Islet precursor cell (in vitro differentiated cells): ENCODE data around the gene TRAIP.

Source experiments
- DNase-seq: peaks from one replicate; pipeline ENCODE4 v3.0.0-alpha.2; 2018

Gene TRAIP

DNA sequence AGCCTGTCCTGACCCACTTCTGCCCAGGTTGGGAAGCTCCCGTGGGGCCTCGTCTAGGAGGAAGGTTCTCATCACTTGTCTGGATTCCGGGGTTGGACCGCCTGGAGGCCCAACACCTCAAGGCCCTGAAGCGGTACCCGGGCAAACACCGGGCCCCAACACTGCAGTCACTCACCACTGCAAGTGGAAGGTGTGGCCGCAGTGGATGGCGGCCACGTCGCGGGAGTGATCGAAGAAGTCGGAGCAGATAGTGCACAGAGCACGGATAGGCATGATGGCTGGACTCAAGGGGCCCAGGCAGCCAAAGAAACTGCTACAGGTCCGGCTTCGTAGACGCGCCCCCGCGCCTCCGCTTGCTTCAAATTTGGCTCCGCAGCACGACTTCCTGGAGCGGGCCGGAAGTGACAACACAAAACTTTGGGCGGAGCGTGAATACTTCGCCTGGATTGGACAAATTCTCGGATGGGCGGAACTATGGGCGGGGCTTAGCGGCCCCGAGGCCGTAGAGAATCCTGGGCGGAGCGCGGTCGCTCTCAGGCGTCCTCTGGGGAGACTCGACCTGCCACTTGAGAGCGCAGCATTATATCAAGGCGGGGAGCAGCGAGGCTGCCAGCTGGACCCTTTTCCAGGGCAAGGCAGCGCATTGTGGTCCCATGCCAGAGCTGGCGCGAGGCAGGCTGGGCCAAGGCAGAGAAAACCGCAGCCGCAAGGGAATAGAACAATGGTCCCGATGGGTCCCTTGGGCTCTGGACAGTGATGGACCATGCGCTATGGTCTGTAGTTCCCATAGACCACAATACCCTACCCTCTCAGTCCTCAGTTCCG lies at the start of gene TRAIP:
Gene TRAIP (minus strand): TSS at position 384 of the 825 bp plus-strand sequence. CDS start 111 bp downstream, at position 273.
- DNase-seq: peak; percentile 96

DNA sequence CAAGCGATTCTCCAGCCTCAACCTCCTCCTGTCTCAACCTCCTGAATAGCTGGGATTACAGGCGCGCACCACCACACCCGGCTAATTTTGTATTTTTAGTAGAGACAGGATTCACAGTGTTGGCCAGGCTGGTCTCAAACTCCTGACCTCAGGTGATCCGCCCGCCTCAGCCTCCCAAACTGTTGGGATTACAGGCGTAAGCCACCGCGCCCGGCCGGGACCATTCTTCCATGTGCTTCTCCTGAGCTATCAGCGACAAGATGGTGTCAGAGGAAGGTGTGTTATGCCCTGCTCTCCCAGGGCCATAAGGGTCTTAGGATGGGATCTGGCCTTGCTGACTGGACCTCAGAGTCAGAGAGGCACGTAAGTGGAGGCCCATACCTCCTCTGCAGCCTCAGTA lies 48.1 kb upstream of the TRAIP start:
- DNase-seq: peak; percentile 48

DNA sequence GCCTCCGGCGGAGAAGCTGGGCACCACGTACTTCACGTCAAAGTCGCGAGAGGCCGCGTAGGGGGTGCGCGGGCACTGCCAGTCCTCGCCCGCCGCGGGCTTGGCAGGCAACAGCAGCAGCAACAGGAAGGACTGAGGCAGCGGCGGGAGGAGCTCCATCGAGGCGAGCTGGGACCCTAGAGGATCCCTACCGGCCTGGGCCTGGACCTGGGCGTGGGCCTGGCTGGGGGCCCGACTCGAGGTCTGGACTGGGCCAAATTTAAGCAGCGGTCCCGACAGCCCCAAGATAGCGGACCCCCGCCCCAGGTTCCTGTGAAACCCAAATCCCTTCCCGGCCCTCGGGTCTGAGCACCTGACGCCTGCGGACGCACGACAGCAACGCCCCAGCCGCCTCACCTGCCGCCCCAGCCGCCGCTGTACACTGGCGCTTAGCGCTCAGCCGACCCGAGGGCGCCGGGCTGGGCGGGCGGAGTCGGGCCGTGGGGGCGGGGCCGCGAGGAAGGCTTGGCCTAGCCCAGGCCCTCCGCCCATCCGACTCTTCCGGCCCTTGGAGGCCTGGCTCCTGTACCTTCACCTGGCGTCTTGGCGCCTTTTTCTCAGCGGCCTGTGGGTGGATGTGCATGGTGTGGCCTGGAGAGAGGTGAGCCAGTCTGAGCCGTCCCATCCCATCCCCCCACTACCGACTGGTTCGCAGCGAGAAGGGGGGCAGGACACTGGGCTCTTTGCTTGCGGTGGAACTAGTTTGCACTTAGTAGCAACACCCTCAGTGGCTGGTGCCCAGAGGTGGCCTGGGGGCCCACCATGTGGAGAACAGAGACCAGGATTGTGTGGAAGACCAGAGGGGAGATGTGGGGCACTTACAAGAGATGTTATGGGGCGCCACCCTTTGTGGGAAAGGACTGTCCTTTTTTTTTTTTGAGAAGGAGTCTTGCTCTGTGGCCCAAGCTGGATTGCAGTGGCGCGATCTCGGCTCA lies 47.4 kb upstream of the TRAIP start, which contains the start of gene MST1R:
Gene MST1R (minus strand): TSS at position 423 of the 974 bp plus-strand sequence. CDS start 264 bp downstream, at position 159.
- DNase-seq: peak; percentile 93

DNA sequence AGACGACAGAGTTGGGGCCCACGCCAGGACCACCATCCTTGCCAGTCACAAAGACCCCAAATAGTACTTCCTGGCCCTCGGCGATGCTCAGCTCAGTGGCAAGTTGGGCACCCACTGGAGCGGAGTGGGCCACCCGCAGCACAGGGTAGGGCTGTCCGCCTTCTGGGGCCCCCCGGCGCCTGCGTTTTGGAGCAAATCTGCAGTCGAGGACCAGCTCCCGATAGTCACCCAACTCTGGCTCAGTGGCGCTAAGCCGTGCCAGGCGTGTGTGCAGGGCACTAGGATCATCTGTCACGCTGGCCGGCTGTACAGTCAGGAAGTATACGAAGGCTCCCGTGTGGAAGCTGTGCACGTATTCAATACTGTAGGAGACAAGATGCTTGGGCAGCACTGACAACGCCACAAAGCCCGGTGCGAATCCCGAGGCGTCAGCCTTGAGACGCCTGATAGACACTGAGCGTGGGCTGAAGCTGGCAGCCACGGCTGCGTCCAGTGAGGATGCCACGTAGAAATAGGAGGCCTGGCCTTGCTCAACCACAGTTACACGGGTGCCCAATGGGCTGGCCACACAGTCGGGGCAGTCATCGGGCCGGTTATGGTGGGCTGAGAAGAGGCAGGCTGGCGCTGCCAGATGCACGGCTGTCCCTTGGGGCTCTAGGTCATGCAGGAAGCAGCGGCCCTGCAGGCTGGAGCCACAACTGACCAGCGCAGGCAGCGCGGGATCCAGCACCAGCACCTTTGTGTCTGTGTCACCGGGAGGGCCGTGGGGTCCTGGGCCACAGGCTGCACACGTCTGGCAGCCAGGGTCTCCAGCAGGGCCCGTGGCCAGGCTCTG lies 46.4 kb upstream of the TRAIP start:
- DNase-seq: peak; percentile 50

DNA sequence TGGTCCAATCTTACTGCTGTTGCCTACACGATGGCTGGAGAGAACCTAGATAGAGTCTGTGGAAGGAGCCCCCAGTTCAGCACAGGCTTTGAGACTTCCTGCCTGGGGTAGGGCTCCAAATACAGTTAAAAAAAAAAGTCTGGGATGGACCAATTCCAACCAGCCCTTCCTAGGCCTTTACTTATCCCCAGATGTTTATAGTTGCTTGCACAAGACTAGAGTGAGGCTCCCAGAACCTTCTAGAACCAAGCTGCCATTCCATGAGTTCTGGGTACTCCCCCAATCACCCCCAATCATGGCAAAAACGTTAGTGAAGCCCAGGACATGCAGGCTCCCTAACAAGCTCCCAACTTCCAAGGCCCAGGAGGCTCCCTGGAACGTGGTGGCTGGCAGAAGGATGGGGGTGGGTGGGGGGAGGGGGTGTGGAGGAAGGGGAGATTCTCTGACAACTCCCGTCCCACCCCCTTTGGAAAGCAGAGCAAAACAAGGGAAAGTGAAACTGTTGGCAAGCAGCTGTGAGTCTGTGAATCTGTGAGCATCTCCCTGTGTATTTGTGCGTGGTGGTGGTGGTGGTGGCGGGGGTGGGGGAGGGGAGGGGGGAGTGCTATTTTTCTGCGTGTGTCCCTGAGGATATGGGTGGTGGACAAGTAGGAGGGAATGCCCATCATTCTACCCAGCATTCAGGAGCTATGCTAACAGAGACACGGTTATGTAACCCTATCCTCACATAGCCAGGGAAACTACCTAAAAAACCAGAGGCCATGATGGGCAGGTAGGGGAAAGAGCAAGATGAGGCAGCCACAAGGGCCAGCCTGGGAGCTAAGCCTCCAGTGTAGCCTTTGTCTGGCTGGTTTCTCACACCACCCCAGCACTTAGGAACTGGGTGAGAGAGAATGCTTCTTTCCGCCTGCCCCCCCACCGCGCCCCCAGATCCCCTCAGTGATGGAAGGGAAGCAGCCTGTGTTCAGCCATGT lies 45.3 kb upstream of the TRAIP start:
- no peak for DNase-seq

DNA sequence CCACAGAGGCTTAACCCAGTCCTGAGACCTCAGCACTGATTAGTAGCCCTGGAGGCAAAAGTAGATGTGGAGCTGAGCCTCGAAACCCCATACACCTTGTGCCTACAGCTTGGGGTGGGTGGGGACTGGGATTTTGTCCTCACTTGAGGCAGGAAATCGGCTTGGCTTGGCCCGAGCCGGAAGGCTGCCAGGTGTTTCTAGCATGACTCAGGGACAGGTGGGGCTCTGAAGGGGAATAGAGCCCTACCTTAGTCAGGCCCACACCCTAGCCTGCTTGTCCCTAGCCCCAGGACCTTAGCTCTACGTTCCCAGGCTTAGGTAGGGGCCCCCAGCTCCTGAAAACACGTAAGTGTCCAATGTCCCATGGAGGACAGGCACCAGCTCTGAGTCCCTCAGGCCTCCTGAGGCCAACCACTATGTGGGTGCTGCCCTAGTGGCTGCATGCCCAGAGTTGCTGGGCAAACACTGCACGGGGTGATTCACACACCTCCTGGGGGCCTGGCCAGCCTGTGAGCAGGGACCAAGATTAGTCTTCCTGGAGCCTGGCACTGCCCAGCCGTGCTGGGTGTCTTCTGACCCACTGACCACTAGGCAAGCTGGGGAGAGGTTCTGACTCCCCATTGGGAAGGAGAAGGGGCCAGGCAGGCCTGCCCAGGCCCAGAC lies 44.3 kb upstream of the TRAIP start:
- peak; percentile 54 for DNase-seq

- no peak for DNase-seq
Measured at GRCh38 chr3:49899815-49900214, 43.5 kb upstream of the TRAIP start.

DNA sequence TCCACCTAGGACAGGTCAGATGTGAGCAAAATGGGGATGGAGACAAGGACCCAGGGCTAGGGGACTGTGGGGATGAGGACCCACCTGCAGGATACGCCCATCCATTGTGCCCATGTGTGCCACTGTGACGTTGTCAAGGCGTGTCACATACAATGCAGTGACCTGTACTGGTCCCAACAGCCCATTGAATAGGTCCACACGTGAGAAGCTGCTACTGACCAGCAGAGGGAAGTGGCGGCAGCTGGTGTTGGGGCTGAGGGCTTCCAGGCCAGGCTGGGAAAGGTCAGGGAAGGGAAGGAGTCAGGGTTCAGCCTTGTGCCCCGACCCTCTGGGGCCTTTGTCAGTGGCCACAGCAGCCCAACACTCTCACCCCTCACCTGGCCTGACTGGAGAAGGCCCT lies 42.6 kb upstream of the TRAIP start:
- no peak for DNase-seq

- no peak for DNase-seq
Measured at GRCh38 chr3:49896345-49896744, 40.0 kb upstream of the TRAIP start.

- DNase-seq: no peak
Measured at GRCh38 chr3:49895791-49896190, 39.4 kb upstream of the TRAIP start.

DNA sequence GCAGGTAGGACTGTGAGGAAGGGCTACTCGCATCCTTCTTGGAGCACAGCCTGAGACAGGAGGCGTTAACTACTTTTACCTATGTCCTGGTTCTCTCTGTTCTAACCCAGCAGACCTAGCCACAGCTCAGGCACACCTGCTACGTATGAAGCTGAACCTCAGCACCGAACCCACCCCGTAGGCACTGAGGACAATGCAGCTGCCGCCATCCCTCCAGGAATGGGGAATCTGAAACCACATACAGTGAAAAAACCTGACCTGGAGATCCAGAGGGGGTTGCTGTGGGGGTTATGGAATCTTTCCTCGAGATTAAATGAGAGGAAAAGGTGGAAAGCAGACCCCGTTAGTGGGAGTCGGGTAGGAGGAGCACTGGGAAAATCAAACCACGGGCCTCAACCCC lies 32.9 kb upstream of the TRAIP start:
- no peak for DNase-seq

DNA sequence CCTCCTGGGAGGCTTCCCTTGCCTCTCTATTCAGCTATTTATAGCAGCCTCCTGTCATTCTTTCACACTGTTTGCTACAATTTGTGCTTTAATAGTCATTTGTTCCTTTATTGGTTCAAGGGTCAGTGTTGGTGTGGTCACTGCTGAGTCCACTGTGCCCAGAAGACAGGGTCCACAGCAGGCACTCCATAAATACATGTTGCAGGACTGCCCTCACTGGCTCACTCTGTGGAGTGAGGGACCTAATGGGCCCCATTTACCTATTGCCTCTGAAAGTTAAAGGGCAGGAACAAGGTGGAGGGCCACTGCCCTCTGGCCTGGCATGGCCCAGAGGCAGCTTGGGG lies 30.5 kb upstream of the TRAIP start:
- no peak for DNase-seq

DNA sequence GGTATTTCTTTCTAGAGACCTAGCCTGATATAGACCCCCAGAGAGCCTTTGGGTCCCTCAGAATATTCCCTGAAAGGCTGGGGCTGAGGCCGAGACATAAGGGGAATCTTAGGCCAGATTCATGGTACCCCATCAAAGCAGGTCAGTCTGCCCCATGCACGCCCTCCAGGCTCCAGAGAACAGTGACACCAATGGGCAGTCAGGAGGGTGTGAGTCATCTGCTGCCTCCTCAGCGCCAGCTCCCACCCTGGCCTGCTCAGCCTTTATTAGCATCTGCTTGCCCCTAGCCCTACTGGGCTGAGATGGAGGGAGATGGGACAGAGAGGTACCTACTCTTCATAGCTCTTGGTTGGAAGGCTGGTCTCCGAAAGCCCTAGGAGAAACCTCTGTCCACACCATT lies 27.6 kb upstream of the TRAIP start:
- no peak for DNase-seq

DNA sequence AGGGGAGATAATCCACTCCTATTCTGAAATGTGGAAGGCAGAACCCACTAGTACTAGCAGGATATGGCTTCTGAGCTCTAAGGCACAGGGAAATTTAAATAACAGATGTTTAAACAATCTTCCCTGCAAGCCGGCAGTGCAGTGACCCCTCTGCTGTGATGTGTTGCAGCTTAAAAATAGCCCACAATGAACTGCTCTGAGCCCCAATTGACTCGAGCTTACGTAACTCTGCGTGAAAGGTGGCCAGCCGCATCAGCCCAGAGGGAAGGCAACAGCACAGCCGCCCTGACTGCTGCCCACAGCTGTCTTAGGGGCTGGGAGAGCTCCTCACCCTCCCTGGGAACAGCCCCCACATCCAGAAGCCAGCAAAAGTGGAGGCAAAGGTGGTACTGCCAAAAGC lies 25.8 kb upstream of the TRAIP start:
- no peak for DNase-seq

DNA sequence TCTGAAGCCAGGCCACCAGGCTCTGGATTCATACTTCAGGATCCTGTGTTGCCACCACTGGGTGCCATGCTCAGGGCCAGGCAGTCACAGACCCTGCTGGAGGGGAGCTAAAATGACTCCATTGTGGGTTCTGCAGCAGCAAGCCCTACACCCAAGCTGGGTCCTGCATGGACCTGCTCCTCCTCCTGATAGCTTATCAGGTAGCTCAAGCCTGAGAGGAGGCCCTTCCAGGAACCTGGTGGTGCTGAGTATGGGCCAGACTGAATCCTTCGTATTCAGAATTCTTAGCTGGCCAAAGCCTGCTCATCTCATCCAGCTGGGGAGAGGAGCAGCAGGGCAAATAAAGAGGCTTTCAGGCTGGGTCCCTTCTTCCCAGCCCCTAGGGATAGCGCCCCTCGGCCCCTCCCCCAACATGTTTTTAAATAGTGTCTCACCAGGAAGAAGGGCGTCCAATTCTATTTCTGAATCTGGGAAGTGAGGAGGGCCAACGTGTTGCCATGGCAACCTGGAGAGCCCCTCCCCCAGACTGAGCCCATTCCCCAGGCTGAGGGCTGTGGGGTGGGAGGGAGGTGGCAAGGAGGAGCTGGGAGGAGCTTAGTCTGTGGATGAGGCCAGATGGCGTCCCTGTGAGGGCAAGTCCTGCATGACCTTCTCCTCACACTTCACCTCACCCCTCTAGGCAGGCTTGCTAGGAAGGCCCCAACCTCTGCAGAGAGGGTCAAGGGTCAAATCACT lies 24.4 kb upstream of the TRAIP start:
- no peak for DNase-seq

DNA sequence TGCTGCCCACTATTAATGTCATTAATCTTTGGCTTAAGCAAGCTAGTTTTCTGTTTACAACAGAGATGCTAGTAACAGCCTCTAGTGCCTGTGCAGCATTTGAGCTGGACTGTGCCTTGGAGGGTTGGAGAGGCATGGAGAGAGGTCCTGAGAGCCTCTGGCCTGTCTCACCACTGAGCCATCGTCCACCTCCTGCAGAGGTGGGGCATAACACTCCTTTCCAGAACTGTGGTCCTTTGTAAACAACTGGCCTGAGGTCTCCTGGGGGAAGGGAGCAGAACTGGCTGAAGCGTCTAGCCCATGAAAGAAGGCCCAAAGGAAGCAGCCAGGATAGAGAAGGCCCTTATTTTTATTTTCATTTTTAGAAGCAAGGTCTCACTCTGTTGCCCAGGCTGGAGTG lies 23.4 kb upstream of the TRAIP start:
- no peak for DNase-seq

DNA sequence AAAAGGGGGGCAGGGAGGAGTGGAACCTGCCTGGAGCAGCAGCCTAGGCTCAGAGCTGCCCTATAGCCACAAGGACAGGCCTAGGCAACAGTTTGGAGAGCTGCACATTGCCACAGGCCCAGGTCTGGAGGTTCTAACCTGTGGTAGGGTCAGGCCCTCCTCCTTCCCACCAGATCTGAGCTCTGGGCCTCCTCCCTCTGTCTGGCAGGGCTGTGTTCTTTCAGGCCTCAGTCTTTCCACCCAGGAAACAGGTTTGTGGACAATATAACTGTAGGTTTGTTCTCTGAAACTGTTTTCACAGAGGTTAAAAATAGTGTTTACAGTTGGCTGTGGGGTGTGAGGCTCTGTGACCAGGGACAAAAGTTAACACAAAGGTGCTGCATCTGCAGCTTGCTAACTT lies 22.3 kb upstream of the TRAIP start:
- no peak for DNase-seq

DNA sequence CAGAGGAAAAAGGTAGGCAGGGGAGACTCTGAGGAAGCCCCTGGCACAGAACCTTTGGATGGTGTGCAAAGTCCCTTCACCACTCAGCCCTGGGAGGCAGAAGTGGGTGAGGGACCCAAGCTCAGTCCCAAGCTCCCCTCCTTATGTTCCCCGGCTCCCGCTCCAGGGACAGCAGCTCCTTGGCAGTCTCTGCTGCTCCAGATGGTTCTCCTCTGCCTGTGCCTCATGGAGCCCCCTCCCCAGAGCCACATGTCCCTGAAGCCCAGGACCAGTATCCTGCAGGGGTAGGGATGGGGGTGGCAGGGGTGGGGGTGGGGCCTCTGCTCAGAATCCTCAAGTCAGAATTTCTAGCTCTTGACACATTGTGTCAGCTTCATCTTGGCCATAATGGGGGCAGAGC lies 21.4 kb upstream of the TRAIP start:
- no peak for DNase-seq

- no peak for DNase-seq
Measured at GRCh38 chr3:49876567-49876966, 20.2 kb upstream of the TRAIP start.

DNA sequence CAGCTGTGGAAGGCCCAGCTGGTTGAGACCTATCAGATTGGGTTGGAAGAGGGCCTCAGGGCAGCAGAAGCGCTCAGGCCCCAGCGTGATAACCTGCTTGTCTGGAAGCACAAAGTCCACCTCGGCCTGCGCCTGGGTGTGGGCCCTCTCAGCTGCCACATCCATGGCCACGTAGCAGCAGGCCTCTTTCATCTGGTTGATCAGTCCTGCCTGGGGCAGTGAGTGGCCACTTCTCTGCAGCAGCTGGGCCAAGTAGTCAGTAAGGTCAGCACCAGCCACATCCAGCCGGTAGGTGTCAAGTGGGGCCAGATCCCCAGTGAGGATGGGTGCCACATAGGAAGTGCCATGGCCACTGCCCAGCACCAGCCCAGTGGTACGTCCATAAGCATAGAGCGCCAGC lies 17.3 kb upstream of the TRAIP start:
- no peak for DNase-seq
